HepG2 (cell line): ENCODE data around the gene FRG1. TPM values are rescaled to one million over a fixed set of nuclear protein-coding genes. Genes with fewer than 3 reads are reported as not detected.

Experiments
- ATAC-seq: fragments of 200-7000 bp; cut with Tn5 transposase; 3 replicates; pipeline ENCODE4 v1.9.1; 2020; ENCODE audit warnings: mild to moderate bottlenecking, moderate library complexity
- BruUV-seq: library from RNA; stranded (reverse); fragments of 400-500 nt; replicated peaks from 2 replicates; lab custom pipeline; 2021; lab: Mats Ljungman, UMichigan
- CTCF ChIA-PET: fragments of 300-600 bp; formaldehyde crosslinking; extraction: SDS; loops from one replicate; lab custom pipeline; 2021; ENCODE audit warnings: low total read pairs, inconsistent platforms, low intra/inter-chr PET ratio; lab: Yijun Ruan, JAX
- POLR2A ChIA-PET: fragments of 350-600 bp; sonication (Branson Sonifier 250); formaldehyde crosslinking; loops from one replicate; lab custom pipeline; 2020; ENCODE audit warnings: antibody characterized with exemption, inconsistent platforms; lab: Yijun Ruan, JAX
- DNase-seq: peaks from one replicate; pipeline ENCODE4 v3.0.0-alpha.2; 2015; ENCODE audit warnings: low spot score
- FAIRE-seq: peaks from 3 replicates; lab custom pipeline; 2011; peaks lifted over from hg19 to GRCh38; lab: Jason Lieb, UNC
- H2AFZ ChIP-seq: one replicate; pipeline ENCODE4 v1.6.1; 2011; ENCODE audit warnings: low read length, inconsistent platforms
- H3K27ac ChIP-seq: fragments of 300-600 bp; 3 replicates; pipeline ENCODE4 v1.8.0; 2011; ENCODE audit warnings: mixed run types, mild to moderate bottlenecking, mixed read lengths, low read length, inconsistent platforms; ENCODE audit not compliant: insufficient read depth; ENCODE audit errors: extremely low read length
- H3K27me3 ChIP-seq, 2 experiments: fragments of 200-600 bp in 1 of 2; 2 replicates in 1 of 2; 3 replicates in 1 of 2; pipeline versions ENCODE4 v1.6.0 to v1.8.0; 2011; ENCODE audit warnings: low read length in 2 of 2, mild to moderate bottlenecking in 2 of 2, moderate library complexity in 2 of 2, inconsistent platforms in 1 of 2; ENCODE audit not compliant: insufficient read depth in 2 of 2, control insufficient read depth in 1 of 2
- H3K36me3 ChIP-seq, 2 experiments: fragments of 200-600 bp in 1 of 2; replicated peaks in 1 of 2; 2 replicates in 1 of 2; 3 replicates in 1 of 2; pipeline versions ENCODE4 v1.5.1 to v1.8.0; 2011; ENCODE audit warnings: low read length in 2 of 2, inconsistent platforms in 1 of 2; ENCODE audit not compliant: insufficient read depth in 2 of 2, control insufficient read depth in 1 of 2
- H3K4me1 ChIP-seq: 2 replicates; pipeline ENCODE4 v1.5.1; 2012; ENCODE audit warnings: low read length, inconsistent platforms; ENCODE audit not compliant: insufficient read depth
- H3K4me2 ChIP-seq: 2 replicates; pipeline ENCODE4 v1.6.0; 2011; ENCODE audit warnings: low read depth, low read length, inconsistent platforms
- H3K4me3 ChIP-seq, 3 experiments: fragments of 200-600 bp in 1 of 3; sonication (generic), shearing (Covaris generic) in 1 of 3; replicated peaks in 1 of 3; 2 replicates each; pipeline ENCODE4 v1.5.1; 2011 to 2016; ENCODE audit warnings: low read length in 3 of 3, inconsistent platforms in 2 of 3, low read depth in 2 of 3, mild to moderate bottlenecking in 2 of 3, control low read depth in 1 of 3, mixed read lengths in 1 of 3; ENCODE audit not compliant: insufficient read depth in 1 of 3
- H3K79me2 ChIP-seq: one replicate; pipeline ENCODE4 v1.6.1; 2011; ENCODE audit warnings: low read length, inconsistent platforms; ENCODE audit not compliant: insufficient read depth
- H3K9ac ChIP-seq: 2 replicates; pipeline ENCODE4 v1.6.0; 2011; ENCODE audit warnings: mild to moderate bottlenecking, low read depth, low read length, inconsistent platforms; ENCODE audit not compliant: insufficient read depth
- H3K9me3 ChIP-seq: 2 replicates; pipeline ENCODE4 v1.5.1; 2012; ENCODE audit warnings: mild to moderate bottlenecking, low read length
- H4K20me1 ChIP-seq: 2 replicates; pipeline ENCODE4 v1.6.0; 2011; ENCODE audit warnings: inconsistent platforms, mild to moderate bottlenecking, low read length, moderate library complexity; ENCODE audit not compliant: insufficient read depth
- CENPT ChIP-seq: sonication (generic); formaldehyde crosslinking; IDR thresholded peaks from 2 replicates; pipeline ENCODE4 v1.8.0; 2022; ENCODE audit warnings: low read depth, mild to moderate bottlenecking, moderate library complexity, missing genetic modification reagents
- CTCF ChIP-seq: sonication (generic); formaldehyde crosslinking; IDR thresholded peaks from 2 replicates; pipeline ENCODE4 v1.5.0; 2020; ENCODE audit warnings: mild to moderate bottlenecking, missing genetic modification reagents, moderate library complexity
- FLYWCH1 ChIP-seq: sonication (generic); formaldehyde crosslinking; IDR thresholded peaks from 2 replicates; pipeline ENCODE4 v1.8.1; 2023; ENCODE audit warnings: mild to moderate bottlenecking, missing genetic modification reagents
- HDAC2 ChIP-seq: sonication (generic); formaldehyde crosslinking; IDR thresholded peaks from 2 replicates; pipeline ENCODE4 v1.4.0; 2020; ENCODE audit warnings: missing genetic modification reagents
- JARID2 ChIP-seq: sonication (generic); formaldehyde crosslinking; IDR thresholded peaks from 2 replicates; pipeline ENCODE4 v1.8.1; 2023; ENCODE audit warnings: missing genetic modification reagents, inconsistent platforms; ENCODE audit not compliant: insufficient replicate concordance
- MNT ChIP-seq: fragments of 450-650 bp; IDR thresholded peaks from 2 replicates; pipeline ENCODE4 v1.6.1; 2016
- NCOA5 ChIP-seq: sonication (generic); formaldehyde crosslinking; IDR thresholded peaks from 2 replicates; pipeline ENCODE4 v1.4.0; 2020; ENCODE audit warnings: missing genetic modification reagents
- NR3C1 ChIP-seq: sonication (generic); formaldehyde crosslinking; IDR thresholded peaks from 2 replicates; pipeline ENCODE4 v1.4.0; 2020; ENCODE audit warnings: missing genetic modification reagents
- YY1 ChIP-seq: IDR thresholded peaks from 2 replicates; pipeline ENCODE4 v1.6.1; 2011; ENCODE audit warnings: low read length, low read depth, moderate library complexity, mild to moderate bottlenecking; ENCODE audit not compliant: insufficient read depth, insufficient replicate concordance
- WGBS: methylation state at CpG from one replicate; pipeline ENCODE4 v1.1.6; 2017; ENCODE audit warnings: low lambda C conversion rate; 5-methylcytosine and 5-hydroxymethylcytosine counted together
- in situ Hi-C: cut with HindIII; loops from 2 replicates; pipeline ENCODE4 v1.10.0; 2017; ENCODE audit warnings: low pct_unique_long_range_greater_than_20kb; ENCODE audit not compliant: extremely low pct_ligation_motif_present
- intact Hi-C: fragments of 100-400 bp; cut with micrococcal nuclease; formaldehyde crosslinking; loops from one replicate; pipeline ENCODE4 v1.10.0; 2022; ENCODE audit not compliant: unreplicated experiment
- polyA plus RNA-seq, 8 experiments: library from polyadenylated mRNA; depleted of rRNA in 3 of 8; stranded (reverse) in 7 of 8; unstranded in 1 of 8; fragments of >200 nt; fragmentation: Illumina TruSeq in 4 of 8; extraction: Trizol in 4 of 8; gene quantifications; 2 replicates each; pipeline versions ENCODE4 v1.2.1 to v1.2.3, GENCODE V29; 2011 to 2016; ENCODE audit warnings: low read depth in 4 of 8, missing spikeins in 1 of 8, mixed read lengths in 1 of 8; ENCODE audit not compliant: insufficient read depth in 1 of 8
- total RNA-seq, 5 experiments: library from RNA; depleted of rRNA; stranded (reverse); fragments of >200 nt; fragmentation: Illumina TruSeq; extraction: Trizol; gene quantifications; 2 replicates each; pipeline ENCODE4 v1.2.3, GENCODE V29; 2016; ENCODE audit warnings: low read depth in 1 of 5

FRG1 gene
- total and polyA plus RNA-seq, 2 of the 13 experiments (the other 11 are each of a cell fraction or from before 2014, with no cell fraction given): 5.7 to 42.6 TPM

- CTCF ChIA-PET: interaction anchor here (0.9 kb wide), 1 partner anchor 138 kb away, joined by 3 read pairs; no protein-coding TSS in a partner anchor
Measured at GRCh38 chr4:189973646-189974045, 33.0 kb downstream of the FRG1 start.

GRCh38 chr4:189974056-189974455 lies 33.4 kb downstream of the FRG1 start:
- intact Hi-C loops (no loop called here), in situ Hi-C loops (no loop called here)
- Histone ChIP-seq H3K4me2 (no peak overlapping the region), H3K4me1 (no peaks in the 10 kb centered on the region), H3K4me3 (no peak overlapping the region), H3K9me3 (no peaks in the 10 kb centered on the region), H4K20me1 (no peaks in the 10 kb centered on the region), H3K27ac (no peak overlapping the region), H3K9ac (no peak overlapping the region), H2AFZ (no peak overlapping the region), H3K27me3 (no peaks in the 10 kb centered on the region; a peak in 1 of 5 replicates), H3K36me3 (no peaks in the 10 kb centered on the region), H3K79me2 (no peaks in the 10 kb centered on the region)
- ATAC-seq: no peak
- TF ChIP-seq HDAC2 (CRISPR knock-in tag) (no peak), CTCF (CRISPR knock-in tag) (peak; percentile 45)
- POLR2A ChIA-PET: no interaction called here
- no peak for FAIRE-seq
- peak; percentile 15 for DNase-seq
- BruUV-seq: no TSS peak
- CTCF ChIA-PET: interaction anchor here (0.9 kb wide), 1 partner anchor 137 kb away, joined by 3 read pairs; no protein-coding TSS in a partner anchor
- WGBS: 20% methylated on average over 5 of the region's 5 CpGs

More at GRCh38 chr4:189973646-189974045, 33.0 kb downstream of the FRG1 start:
- in situ Hi-C loops: no loop called here
- no peak for TF ChIP-seq JARID2 (CRISPR knock-in tag)
- no peak for TF ChIP-seq NR3C1 (CRISPR knock-in tag)
- no peak for TF ChIP-seq YY1
- TF ChIP-seq FLYWCH1 (CRISPR knock-in tag): no peak
- TF ChIP-seq NCOA5 (CRISPR knock-in tag): no peak
- no peak for TF ChIP-seq CENPT (CRISPR knock-in tag)
- TF ChIP-seq MNT: no peak
- TF ChIP-seq, all 625 proteins: peak for 0
- ATAC-seq (no peak), FAIRE-seq (no peak), DNase-seq (no peak)
- no peak overlapping the region for H3K4me3 ChIP-seq
- no peak overlapping the region for H3K4me2 ChIP-seq
- H3K79me2 ChIP-seq: no peaks in the 10 kb centered on the region
- no peak overlapping the region for H2AFZ ChIP-seq
- POLR2A ChIA-PET: no interaction called here
- BruUV-seq: no TSS peak
- no peaks in the 10 kb centered on the region for H3K4me1 ChIP-seq
- no peaks in the 10 kb centered on the region for H3K36me3 ChIP-seq
- no peaks in the 10 kb centered on the region; a peak in 1 of 5 replicates for H3K27me3 ChIP-seq
- H3K9ac ChIP-seq: no peak overlapping the region
- H3K27ac ChIP-seq: no peak overlapping the region
- H3K9me3 ChIP-seq: no peaks in the 10 kb centered on the region
- H4K20me1 ChIP-seq: no peaks in the 10 kb centered on the region
- intact Hi-C loops: no loop called here
